ENCODE measurements around the gene GNAT2. TPM values are rescaled to one million over a fixed set of nuclear protein-coding genes. Genes with fewer than 3 reads are reported as not detected.
A peak's percentile ranks its signal among the peaks of the same experiment; 100 is the strongest.

The GNAT2 gene
- total and polyA plus RNA-seq, 2 donors (not counting 3 experiments of a cell fraction or from before 2014, with no cell fraction given): not detected

DNA sequence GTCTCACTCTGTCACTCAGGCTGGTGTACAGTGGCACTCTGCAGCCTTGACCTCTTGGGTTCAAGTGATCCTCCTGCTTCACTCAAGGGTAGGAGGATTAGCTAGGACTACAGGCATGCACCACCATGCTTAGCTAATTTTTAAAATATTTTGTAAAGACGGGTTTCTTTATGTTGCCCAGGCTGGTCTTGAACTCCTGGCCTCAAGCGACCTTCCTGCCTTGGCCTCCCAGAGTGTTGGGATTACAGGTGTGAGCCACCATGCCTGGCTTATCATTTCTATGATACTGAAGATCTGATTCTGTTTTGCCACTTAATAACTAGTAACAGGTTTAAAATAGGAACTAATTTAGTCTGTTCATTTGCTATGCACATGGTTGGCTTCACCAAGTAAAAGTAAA, 37.4 kb downstream of the GNAT2 start:
- H3K27ac ChIP-seq (ENCODE audit: insufficient read depth, low read depth, low read length): peak overlapping the region; percentile 31
- H3K9ac ChIP-seq (replicated peaks; ENCODE audit: extremely low read depth, insufficient read depth, low read length): no peak overlapping the region
- dilution Hi-C loops (cut with MboI; ENCODE audit: extremely low pct_ligation_motif_present, low sequenced_read_pairs): no loop called here
- no peak overlapping the region for H2AFZ ChIP-seq (ENCODE audit: low read depth, low read length)
- TF ChIP-seq EZH2 (IDR thresholded peaks at IDR 0.05; ENCODE audit: borderline replicate concordance, low read depth, low read length, severe bottlenecking) (no peak), JUN (IDR thresholded peaks at IDR 0.05; ENCODE audit: borderline replicate concordance, insufficient read depth, insufficient read length, low read depth) (no peak), POLR2AphosphoS5 (IDR thresholded peaks at IDR 0.05; ENCODE audit: insufficient read depth, low read depth, low read length) (no peak), FOS (IDR thresholded peaks at IDR 0.05; ENCODE audit: borderline replicate concordance, insufficient read depth, low read length) (no peak), GATA2 (IDR thresholded peaks at IDR 0.05; ENCODE audit: insufficient read depth, insufficient read length, low read depth, low read length) (no peak), CTCF (IDR thresholded peaks at IDR 0.05; ENCODE audit: extremely low read depth in 1 of 2, insufficient read depth in 1 of 2, low read depth in 1 of 2, low read length in 2 of 2) (no peak), MYC (IDR thresholded peaks at IDR 0.05; ENCODE audit: low read depth, low read length) (no peak), MAX (IDR thresholded peaks at IDR 0.05; ENCODE audit: insufficient read depth, insufficient read length) (no peak), POLR2A (IDR thresholded peaks at IDR 0.05; ENCODE audit: low read depth, low read length) (no peak)
- no peak overlapping the region for H3K4me3 ChIP-seq (replicated peaks in 1 of 3; ENCODE audit: insufficient read depth in 1 of 3, low read depth in 1 of 3, low read length in 3 of 3)
- intact Hi-C loops (cut with micrococcal nuclease): loop anchor here (5.0 kb wide), 1 partner anchor 35 kb away; the partner anchor contains the start of genes AMPD2 and GNAT2
- H3K4me2 ChIP-seq (ENCODE audit: insufficient read depth, low read length): no peak overlapping the region
- H3K9me3 ChIP-seq (replicated peaks; ENCODE audit: control insufficient read depth, insufficient read depth, low read length): no peaks in the 10 kb centered on the region
- DNase-seq (ENCODE audit: low read depth, low spot score) (no peak), FAIRE-seq (no peak)
- no TSS peak for BruUV-seq (replicated peaks)
- H3K4me1 ChIP-seq (ENCODE audit: control insufficient read depth, extremely low read depth, insufficient read depth, low read length): peaks cover 20% of the 10 kb centered on the region
- no peaks in the 10 kb centered on the region for H3K9me1 ChIP-seq (replicated peaks; ENCODE audit: control insufficient read depth, extremely low read depth, insufficient read depth, low read length)
- CTCF ChIA-PET: interaction anchor here (3.3 kb wide), 1 partner anchor 48 kb away, joined by 11 read pairs; no protein-coding TSS in a partner anchor
- no peaks in the 10 kb centered on the region for H4K20me1 ChIP-seq (replicated peaks; ENCODE audit: control insufficient read depth, extremely low read depth, insufficient read depth, low read length)
- H3K27me3 ChIP-seq (ENCODE audit: control insufficient read depth in 2 of 2, insufficient read depth in 2 of 2, low read length in 2 of 2): no peaks in the 10 kb centered on the region
- peaks cover 3 to 26% of the 10 kb centered on the region in 2 experiments for H3K36me3 ChIP-seq (ENCODE audit: control insufficient read depth in 2 of 2, extremely low read depth in 1 of 2, insufficient read depth in 2 of 2, low read length in 2 of 2)
- POLR2A ChIA-PET: no interaction called here
- H3K79me2 ChIP-seq (ENCODE audit: control insufficient read depth, insufficient read depth, low read length): peaks cover 25% of the 10 kb centered on the region

Measured in endothelial cell of umbilical vein (primary cell).